MCF 10A (cell line): ENCODE results near the gene KCNH1. TPM values are rescaled to one million over a fixed set of nuclear protein-coding genes. Genes with fewer than 3 reads are reported as not detected.

Experiments used
- BruUV-seq: library from RNA; stranded (reverse); fragments of 400-500 nt; replicated peaks from 2 replicates; lab custom pipeline; 2021; lab: Mats Ljungman, UMichigan
- CTCF ChIA-PET: fragments of 300-600 bp; sonication (Branson Sonifier 250); formaldehyde crosslinking; extraction: SDS; loops from one replicate; lab custom pipeline; 2021; ENCODE audit warnings: antibody characterized with exemption, inconsistent platforms; lab: Yijun Ruan, JAX
- POLR2A ChIA-PET: fragments of 300-600, 350-650 bp; sonication (Branson Sonifier 250); formaldehyde crosslinking; extraction: SDS; loops from one replicate; lab custom pipeline; 2020; ENCODE audit warnings: antibody characterized with exemption, inconsistent platforms; lab: Yijun Ruan, JAX
- DNase-seq: peaks from one replicate; pipeline ENCODE4 v3.0.0-alpha.2; 2018; ENCODE audit not compliant: unreplicated experiment
- H3K27ac Mint-ChIP-seq: one replicate; pipeline ENCODE4 v1.8.0; 2022; ENCODE audit warnings: mild to moderate bottlenecking, low read depth, mixed read lengths; ENCODE audit not compliant: unreplicated experiment
- H3K27me3 Mint-ChIP-seq: one replicate; pipeline ENCODE4 v1.8.0; 2022; ENCODE audit warnings: mixed read lengths; ENCODE audit not compliant: insufficient read depth, unreplicated experiment
- H3K36me3 Mint-ChIP-seq: one replicate; pipeline ENCODE4 v1.8.0; 2022; ENCODE audit warnings: mild to moderate bottlenecking, moderate library complexity, mixed read lengths; ENCODE audit not compliant: insufficient read depth, unreplicated experiment
- H3K4me1 Mint-ChIP-seq: one replicate; pipeline ENCODE4 v1.8.0; 2022; ENCODE audit warnings: mixed read lengths; ENCODE audit not compliant: insufficient read depth, unreplicated experiment
- H3K4me3 Mint-ChIP-seq: one replicate; pipeline ENCODE4 v1.8.0; 2022; ENCODE audit warnings: mild to moderate bottlenecking, moderate library complexity, mixed read lengths; ENCODE audit not compliant: unreplicated experiment
- H3K9me3 Mint-ChIP-seq: one replicate; pipeline ENCODE4 v1.8.0; 2022; ENCODE audit warnings: mixed read lengths; ENCODE audit not compliant: unreplicated experiment
- intact Hi-C: fragments of 100-400 bp; cut with micrococcal nuclease; formaldehyde crosslinking; loops from 2 replicates; pipeline ENCODE4 v1.14.1; 2022
- total RNA-seq: library from RNA; stranded (reverse); gene quantifications from 2 replicates; pipeline ENCODE4 v1.2.3, GENCODE V29; 2022
- TF ChIP-seq, protein P1 (sequence below): fragments of 200-600 bp; IDR thresholded peaks from one replicate; pipeline ENCODE4 v1.8.0; 2022; ENCODE audit warnings: antibody characterized with exemption, mild to moderate bottlenecking; ENCODE audit not compliant: unreplicated experiment

Gene KCNH1
- total RNA-seq, 1 experiment from 2014 or later: 0.19 TPM

DNA sequence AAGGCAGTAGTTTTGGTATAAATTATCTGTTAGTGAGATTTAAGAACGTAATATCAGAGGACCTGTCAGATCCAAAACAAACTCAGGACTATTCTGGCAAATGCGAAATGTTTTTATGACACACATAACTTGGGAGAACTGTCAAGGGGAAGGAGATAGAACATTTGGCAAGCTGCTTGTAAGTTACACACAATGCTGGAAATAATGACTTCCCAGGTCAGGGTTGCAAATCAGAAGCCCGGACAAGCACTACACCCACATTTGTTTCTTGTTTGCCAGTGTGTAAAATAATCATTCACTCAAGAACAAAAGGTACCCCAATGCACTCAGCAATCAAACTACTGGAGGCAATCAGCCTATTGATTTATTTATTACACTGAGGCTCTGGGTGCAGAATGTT lies 354.7 kb downstream of the KCNH1 start:
- intact Hi-C loops: no loop called here
- TF ChIP-seq, protein P1, sequence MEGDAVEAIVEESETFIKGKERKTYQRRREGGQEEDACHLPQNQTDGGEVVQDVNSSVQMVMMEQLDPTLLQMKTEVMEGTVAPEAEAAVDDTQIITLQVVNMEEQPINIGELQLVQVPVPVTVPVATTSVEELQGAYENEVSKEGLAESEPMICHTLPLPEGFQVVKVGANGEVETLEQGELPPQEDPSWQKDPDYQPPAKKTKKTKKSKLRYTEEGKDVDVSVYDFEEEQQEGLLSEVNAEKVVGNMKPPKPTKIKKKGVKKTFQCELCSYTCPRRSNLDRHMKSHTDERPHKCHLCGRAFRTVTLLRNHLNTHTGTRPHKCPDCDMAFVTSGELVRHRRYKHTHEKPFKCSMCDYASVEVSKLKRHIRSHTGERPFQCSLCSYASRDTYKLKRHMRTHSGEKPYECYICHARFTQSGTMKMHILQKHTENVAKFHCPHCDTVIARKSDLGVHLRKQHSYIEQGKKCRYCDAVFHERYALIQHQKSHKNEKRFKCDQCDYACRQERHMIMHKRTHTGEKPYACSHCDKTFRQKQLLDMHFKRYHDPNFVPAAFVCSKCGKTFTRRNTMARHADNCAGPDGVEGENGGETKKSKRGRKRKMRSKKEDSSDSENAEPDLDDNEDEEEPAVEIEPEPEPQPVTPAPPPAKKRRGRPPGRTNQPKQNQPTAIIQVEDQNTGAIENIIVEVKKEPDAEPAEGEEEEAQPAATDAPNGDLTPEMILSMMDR: no peak
- Mint-ChIP-seq H3K9me3 (no peaks in the 10 kb centered on the region), H3K4me3 (no peak overlapping the region), H3K27ac (no peak overlapping the region), H3K27me3 (peaks cover 31% of the 10 kb centered on the region), H3K36me3 (no peaks in the 10 kb centered on the region), H3K4me1 (no peaks in the 10 kb centered on the region)
- ChIA-PET POLR2A (interaction anchor here (0.6 kb wide), 2 partner anchors 30 to 998 kb away, joined by 3 read pairs; no protein-coding TSS in a partner anchor), CTCF (interaction anchor here (1.4 kb wide), 1 partner anchor 8 kb away, joined by 4 read pairs; no protein-coding TSS in a partner anchor)
- DNase-seq: no peak
- BruUV-seq: no TSS peak

DNA sequence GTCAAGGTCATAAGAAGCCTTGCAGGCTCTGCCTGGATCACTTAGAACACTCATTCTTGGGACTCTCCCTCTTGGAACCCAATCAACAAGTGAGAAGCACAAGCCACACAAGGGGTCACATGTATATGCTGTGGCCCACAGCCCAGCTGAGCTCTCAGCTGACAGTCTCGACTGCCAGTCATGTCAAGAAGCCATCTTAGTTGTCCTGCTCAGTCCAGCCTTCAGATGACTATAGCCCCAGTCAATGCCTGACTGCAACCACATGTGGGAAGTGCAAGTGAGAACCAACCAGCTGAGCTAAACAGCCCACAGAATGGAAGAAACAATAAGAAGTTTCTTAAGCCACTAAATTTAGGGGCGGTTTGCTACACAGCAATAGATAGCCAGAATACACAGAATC lies 356.0 kb downstream of the KCNH1 start:
- H3K9me3 Mint-ChIP-seq: no peaks in the 10 kb centered on the region
- H3K27me3 Mint-ChIP-seq: peaks cover 31% of the 10 kb centered on the region
- no peaks in the 10 kb centered on the region for H3K36me3 Mint-ChIP-seq
- TF ChIP-seq, protein P1: no peak
- intact Hi-C loops: no loop called here
- no TSS peak for BruUV-seq
- CTCF ChIA-PET: interaction anchor here (0.5 to 1.2 kb wide), 2 partner anchors 9 to 698 kb away, joined by 3 to 4 read pairs; no protein-coding TSS in a partner anchor
- POLR2A ChIA-PET: interaction anchor here (0.7 kb wide), 1 partner anchor 87 kb away, joined by 3 read pairs; no protein-coding TSS in a partner anchor
- DNase-seq: no peak
- no peaks in the 10 kb centered on the region for H3K4me1 Mint-ChIP-seq
- no peak overlapping the region for H3K27ac Mint-ChIP-seq
- H3K4me3 Mint-ChIP-seq: no peak overlapping the region

GRCh38 chr1:210776712-210777111 lies 357.2 kb downstream of the KCNH1 start:
- DNase-seq: no peak
- TF ChIP-seq, protein P1: no peak
- H3K27ac Mint-ChIP-seq: no peak overlapping the region
- CTCF ChIA-PET: interaction anchor here (0.6 to 1.6 kb wide), 6 partner anchors 9 to 421 kb away, joined by 3 to 6 read pairs (median 4); no protein-coding TSS in a partner anchor
- H3K27me3 Mint-ChIP-seq: peaks cover 32% of the 10 kb centered on the region
- no peaks in the 10 kb centered on the region for H3K36me3 Mint-ChIP-seq
- H3K4me3 Mint-ChIP-seq: no peak overlapping the region
- intact Hi-C loops: no loop called here
- POLR2A ChIA-PET: no interaction called here
- H3K4me1 Mint-ChIP-seq: no peaks in the 10 kb centered on the region
- no peaks in the 10 kb centered on the region for H3K9me3 Mint-ChIP-seq
- no TSS peak for BruUV-seq

GRCh38 chr1:210775289-210775688 lies 358.7 kb downstream of the KCNH1 start:
- intact Hi-C loops: no loop called here
- no peaks in the 10 kb centered on the region for H3K4me1 Mint-ChIP-seq
- no peak overlapping the region for H3K27ac Mint-ChIP-seq
- TF ChIP-seq, protein P1: no peak
- peaks cover 24% of the 10 kb centered on the region for H3K27me3 Mint-ChIP-seq
- POLR2A ChIA-PET: no interaction called here
- no TSS peak for BruUV-seq
- H3K36me3 Mint-ChIP-seq: no peaks in the 10 kb centered on the region
- CTCF ChIA-PET: interaction anchor here (0.9 kb wide), 1 partner anchor 43 kb away, joined by 3 read pairs; no protein-coding TSS in a partner anchor
- DNase-seq: no peak
- H3K9me3 Mint-ChIP-seq: no peaks in the 10 kb centered on the region
- no peak overlapping the region for H3K4me3 Mint-ChIP-seq
